ENCODE data around the gene SPCS1.
"Not testable (repeated sequence)": the region's sequence is repeated elsewhere in the genome, so short reads cannot be mapped to it uniquely, and the experiment has no call there.

The SPCS1 gene

DNA sequence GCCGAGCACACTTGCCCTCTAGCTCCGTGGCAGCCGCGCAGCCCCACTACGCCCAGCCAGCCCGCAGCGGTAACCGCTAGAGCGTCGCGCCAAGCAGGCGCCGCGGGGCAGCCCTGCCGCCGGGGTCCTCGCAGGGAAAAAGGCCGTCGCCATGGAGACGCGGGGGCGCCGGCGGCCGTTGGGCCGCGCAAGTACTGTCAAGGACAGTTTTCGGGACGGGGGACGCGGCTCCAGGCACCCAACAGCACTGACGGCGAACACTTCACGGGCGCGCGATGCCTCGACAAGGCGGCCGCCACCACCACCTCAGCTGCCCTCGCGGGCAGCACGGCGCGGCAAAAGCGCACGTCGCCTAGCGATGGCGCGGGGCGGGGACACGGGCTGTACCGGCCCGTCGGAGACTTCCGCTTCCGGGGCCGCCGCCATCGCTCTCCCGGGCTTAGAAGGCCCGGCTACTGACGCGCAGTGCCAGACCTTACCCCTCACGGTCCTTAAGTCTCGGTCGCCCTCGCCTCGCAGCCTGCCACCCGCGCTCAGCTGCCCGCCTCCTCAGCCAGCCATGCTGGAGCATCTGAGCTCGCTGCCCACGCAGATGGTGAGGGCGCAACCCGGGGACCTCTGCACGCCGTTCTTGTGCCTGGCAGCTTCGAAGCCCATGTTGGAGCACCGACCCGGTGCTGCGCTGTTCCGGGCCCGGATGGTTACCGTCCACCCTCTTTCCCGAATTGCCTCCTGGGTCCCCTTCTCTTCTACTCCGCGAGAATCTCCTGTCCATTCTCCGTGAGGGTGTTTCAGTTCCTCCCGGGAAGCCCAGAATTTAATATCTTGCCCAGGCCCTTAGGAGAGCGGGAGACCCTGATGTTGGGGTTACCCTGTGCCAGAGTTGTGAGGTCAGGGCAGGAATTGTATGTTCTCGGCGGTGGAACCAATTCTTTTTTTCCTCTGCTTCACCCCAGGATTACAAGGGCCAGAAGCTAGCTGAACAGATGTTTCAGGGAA is at the start of gene SPCS1, which contains the start of gene GLT8D1:
TSS of gene SPCS1 (plus strand) at position 419 of the 999 bp plus-strand sequence. CDS start at position 560, 141 bp downstream.
TSS of gene GLT8D1 (minus strand) at position 104 of the 999 bp plus-strand sequence. CDS start 5,331 bp downstream, outside the sequence.
- no peaks in the 10 kb centered on the region for H3K27me3 ChIP-seq (ENCODE audit: low read depth, low read length)
- H3K27ac ChIP-seq (ENCODE audit: low read length) = peak within 1 kb of the TSS; percentile 78
- H3K9me3 ChIP-seq (ENCODE audit: control insufficient read depth in 1 of 2, low read length in 2 of 2) = no peaks in the 10 kb centered on the region
- peaks cover 19 to 42% of the 10 kb centered on the region in 2 donors for H3K4me1 ChIP-seq (ENCODE audit: control insufficient read depth in 1 of 2, insufficient read depth in 2 of 2, low read length in 2 of 2)
- H3K36me3 ChIP-seq (ENCODE audit: control insufficient read depth in 1 of 2, insufficient read depth in 2 of 2, low read length in 2 of 2) = peaks cover 7 to 12% of the 10 kb centered on the region in 2 donors
- H3K4me3 ChIP-seq (ENCODE audit: low read depth in 1 of 2, low read length in 2 of 2) = peak within 1 kb of the TSS; percentile 74 to 97

GRCh38 chr3:52660046-52660445 is 45.9 kb upstream of the SPCS1 start:
- peaks cover 33 to 51% of the 10 kb centered on the region in 2 donors for H3K36me3 ChIP-seq (ENCODE audit: control insufficient read depth in 1 of 2, insufficient read depth in 2 of 2, low read length in 2 of 2)
- H3K4me1 ChIP-seq (ENCODE audit: control insufficient read depth in 1 of 2, insufficient read depth in 2 of 2, low read length in 2 of 2) = no peaks in the 10 kb centered on the region
- H3K27ac ChIP-seq (ENCODE audit: low read length) = no peak overlapping the region
- no peaks in the 10 kb centered on the region for H3K27me3 ChIP-seq (ENCODE audit: low read depth, low read length)
- no peak overlapping the region for H3K4me3 ChIP-seq (ENCODE audit: low read depth in 1 of 2, low read length in 2 of 2)
- H3K9me3 ChIP-seq (ENCODE audit: control insufficient read depth in 1 of 2, low read length in 2 of 2) = no peaks in the 10 kb centered on the region

DNA sequence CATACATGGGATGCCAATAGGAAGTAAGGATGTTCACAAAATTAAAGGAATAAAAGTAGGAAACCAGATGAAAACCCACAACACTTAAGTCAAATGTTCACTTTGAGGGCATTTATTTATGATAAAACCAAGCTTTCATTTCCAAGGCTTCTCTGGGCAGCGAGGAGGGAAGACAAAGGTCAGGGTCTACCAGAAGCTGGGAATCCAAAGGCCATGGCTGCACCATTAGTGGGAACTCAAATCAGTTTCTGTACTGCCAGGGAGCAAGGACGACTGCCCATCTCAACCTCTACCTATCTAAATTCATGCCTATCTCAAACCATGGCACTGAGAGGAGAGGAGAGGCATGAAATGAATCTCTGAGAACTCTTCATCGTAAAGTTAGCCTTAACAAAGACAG is 42.8 kb upstream of the SPCS1 start:
- no peaks in the 10 kb centered on the region for H3K9me3 ChIP-seq (ENCODE audit: control insufficient read depth in 1 of 2, low read length in 2 of 2)
- H3K27ac ChIP-seq (ENCODE audit: low read length) = no peak overlapping the region
- H3K27me3 ChIP-seq (ENCODE audit: low read depth, low read length) = no peaks in the 10 kb centered on the region
- no peak overlapping the region for H3K4me3 ChIP-seq (ENCODE audit: low read depth in 1 of 2, low read length in 2 of 2)
- peaks cover 22 to 43% of the 10 kb centered on the region in 2 donors for H3K36me3 ChIP-seq (ENCODE audit: control insufficient read depth in 1 of 2, insufficient read depth in 2 of 2, low read length in 2 of 2)
- H3K4me1 ChIP-seq (ENCODE audit: control insufficient read depth in 1 of 2, insufficient read depth in 2 of 2, low read length in 2 of 2) = no peaks in the 10 kb centered on the region

- Histone ChIP-seq H3K27me3 (ENCODE audit: low read depth, low read length) (no peaks in the 10 kb centered on the region), H3K4me1 (ENCODE audit: control insufficient read depth in 1 of 2, insufficient read depth in 2 of 2, low read length in 2 of 2) (peaks cover 0 to 11% of the 10 kb centered on the region in 2 donors), H3K9me3 (ENCODE audit: control insufficient read depth in 1 of 2, low read length in 2 of 2) (no peaks in the 10 kb centered on the region), H3K36me3 (ENCODE audit: control insufficient read depth in 1 of 2, insufficient read depth in 2 of 2, low read length in 2 of 2) (peaks cover 8 to 28% of the 10 kb centered on the region in 2 donors), H3K4me3 (ENCODE audit: low read depth in 1 of 2, low read length in 2 of 2) (no peak overlapping the region), H3K27ac (ENCODE audit: low read length) (peak overlapping the region; percentile 67)
These were observed 35.0 kb upstream of the SPCS1 start for GRCh38 chr3:52670621-52671521.

- Histone ChIP-seq H3K36me3 (ENCODE audit: control insufficient read depth in 1 of 2, insufficient read depth in 2 of 2, low read length in 2 of 2) (peaks cover 8 to 26% of the 10 kb centered on the region in 2 donors), H3K4me3 (ENCODE audit: low read depth in 1 of 2, low read length in 2 of 2) (no peak overlapping the region), H3K27ac (ENCODE audit: low read length) (peak overlapping the region; percentile 48), H3K4me1 (ENCODE audit: control insufficient read depth in 1 of 2, insufficient read depth in 2 of 2, low read length in 2 of 2) (peaks cover 0 to 11% of the 10 kb centered on the region in 2 donors), H3K27me3 (ENCODE audit: low read depth, low read length) (no peaks in the 10 kb centered on the region), H3K9me3 (ENCODE audit: control insufficient read depth in 1 of 2, low read length in 2 of 2) (no peaks in the 10 kb centered on the region)
These were observed 34.2 kb upstream of the SPCS1 start for GRCh38 chr3:52671676-52672075.

GRCh38 chr3:52676201-52676600 is 29.7 kb upstream of the SPCS1 start:
- H3K36me3 ChIP-seq (ENCODE audit: control insufficient read depth in 1 of 2, insufficient read depth in 2 of 2, low read length in 2 of 2) = peaks cover 31 to 41% of the 10 kb centered on the region in 2 donors
- not testable (repeated sequence) for H3K27ac ChIP-seq (ENCODE audit: low read length); H3K9me3 ChIP-seq (ENCODE audit: control insufficient read depth in 1 of 2, low read length in 2 of 2); H3K4me3 ChIP-seq (ENCODE audit: low read depth in 1 of 2, low read length in 2 of 2); H3K27me3 ChIP-seq (ENCODE audit: low read depth, low read length); H3K4me1 ChIP-seq (ENCODE audit: control insufficient read depth in 1 of 2, insufficient read depth in 2 of 2, low read length in 2 of 2)

DNA sequence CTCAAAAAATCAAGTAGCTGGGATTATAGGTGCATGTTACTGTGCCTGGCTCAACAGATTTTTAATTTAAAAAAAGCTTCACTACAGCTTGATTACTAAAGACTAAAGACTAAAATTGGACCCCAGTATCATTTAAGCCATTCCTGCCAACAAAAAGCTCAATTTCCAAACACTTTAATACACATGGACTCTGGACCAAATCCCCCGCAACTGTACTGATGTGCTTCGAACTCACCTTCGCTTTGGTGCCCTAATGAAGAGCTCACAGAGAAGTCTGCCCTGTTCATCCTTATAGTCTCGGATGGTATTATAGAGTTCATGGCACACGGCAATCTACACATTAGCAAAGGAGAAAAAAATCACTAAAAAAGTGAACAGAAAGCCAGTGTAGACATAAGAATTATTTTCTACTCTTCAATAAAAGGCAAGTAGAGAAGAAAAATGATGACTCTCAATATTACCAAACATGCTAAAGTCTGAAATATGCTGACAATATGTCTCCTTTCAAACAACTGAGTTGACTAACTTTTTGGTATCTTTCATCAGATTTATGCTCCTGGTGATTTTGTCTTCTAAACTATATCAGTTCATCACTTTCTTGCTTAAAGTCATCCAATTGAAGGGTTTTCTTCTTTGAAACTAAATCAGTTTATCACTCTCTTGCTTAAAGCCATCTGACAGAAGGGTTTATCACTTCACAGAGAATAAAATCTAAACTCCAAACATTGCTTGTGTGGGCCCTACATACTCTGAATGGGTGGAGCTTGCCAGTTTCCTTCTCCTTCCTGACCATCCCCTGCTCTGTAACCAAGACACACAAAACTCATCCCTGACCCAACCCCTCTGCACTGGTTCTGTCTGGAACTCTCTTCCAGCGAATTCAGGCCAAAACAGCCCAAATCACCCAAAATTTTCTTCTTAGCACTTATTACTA is 27.4 kb upstream of the SPCS1 start:
- Histone ChIP-seq H3K36me3 (ENCODE audit: control insufficient read depth in 1 of 2, insufficient read depth in 2 of 2, low read length in 2 of 2) (peaks cover 31 to 39% of the 10 kb centered on the region in 2 donors), H3K4me1 (ENCODE audit: control insufficient read depth in 1 of 2, insufficient read depth in 2 of 2, low read length in 2 of 2) (peaks cover 0 to 3% of the 10 kb centered on the region in 2 donors), H3K9me3 (ENCODE audit: control insufficient read depth in 1 of 2, low read length in 2 of 2) (no peaks in the 10 kb centered on the region), H3K27me3 (ENCODE audit: low read depth, low read length) (no peaks in the 10 kb centered on the region), H3K27ac (ENCODE audit: low read length) (no peak overlapping the region), H3K4me3 (ENCODE audit: low read depth in 1 of 2, low read length in 2 of 2) (no peak overlapping the region)

DNA sequence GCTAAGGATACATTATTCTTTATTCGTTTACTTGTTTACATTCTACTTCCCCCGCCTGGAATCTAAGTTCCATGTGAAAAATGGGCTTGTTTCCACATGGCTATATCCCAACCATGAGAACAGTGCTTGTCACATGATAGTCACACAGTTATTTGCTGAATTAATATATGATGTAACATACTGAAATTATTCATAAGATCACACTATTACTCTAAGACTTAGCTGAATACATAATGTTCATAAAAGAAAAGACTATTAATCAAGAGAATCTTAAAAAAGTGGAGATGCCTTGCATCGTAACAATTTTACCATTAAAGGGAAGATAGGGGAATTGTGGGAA is 26.7 kb upstream of the SPCS1 start:
- no peak overlapping the region for H3K4me3 ChIP-seq (ENCODE audit: low read depth in 1 of 2, low read length in 2 of 2)
- H3K4me1 ChIP-seq (ENCODE audit: control insufficient read depth in 1 of 2, insufficient read depth in 2 of 2, low read length in 2 of 2) = peaks cover 0 to 9% of the 10 kb centered on the region in 2 donors
- H3K36me3 ChIP-seq (ENCODE audit: control insufficient read depth in 1 of 2, insufficient read depth in 2 of 2, low read length in 2 of 2) = peaks cover 31 to 39% of the 10 kb centered on the region in 2 donors
- H3K27ac ChIP-seq (ENCODE audit: low read length) = no peak overlapping the region
- no peaks in the 10 kb centered on the region for H3K9me3 ChIP-seq (ENCODE audit: control insufficient read depth in 1 of 2, low read length in 2 of 2)
- H3K27me3 ChIP-seq (ENCODE audit: low read depth, low read length) = no peaks in the 10 kb centered on the region

DNA sequence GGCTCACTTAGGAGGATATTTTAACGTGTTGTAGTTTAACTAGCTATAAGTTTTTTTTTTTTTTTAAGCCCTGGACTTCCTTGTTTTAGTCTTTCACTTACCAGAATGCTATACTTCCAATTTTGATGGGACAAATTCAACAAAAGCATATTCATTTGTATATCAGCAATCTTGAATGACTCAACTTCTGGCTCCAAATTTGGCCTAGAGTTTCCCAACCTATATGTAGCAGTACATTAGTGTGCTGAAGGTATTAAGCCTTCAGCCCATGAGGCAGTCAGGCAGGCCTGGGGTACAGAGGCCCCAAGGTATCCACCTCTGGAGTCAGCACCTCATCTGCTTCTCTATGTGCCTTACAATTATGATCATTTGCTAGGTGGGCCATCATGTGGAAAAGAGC is 26.1 kb upstream of the SPCS1 start:
- Histone ChIP-seq H3K36me3 (ENCODE audit: control insufficient read depth in 1 of 2, insufficient read depth in 2 of 2, low read length in 2 of 2) (peaks cover 31 to 39% of the 10 kb centered on the region in 2 donors), H3K4me3 (ENCODE audit: low read depth in 1 of 2, low read length in 2 of 2) (no peak overlapping the region), H3K27ac (ENCODE audit: low read length) (peak overlapping the region; percentile 22), H3K4me1 (ENCODE audit: control insufficient read depth in 1 of 2, insufficient read depth in 2 of 2, low read length in 2 of 2) (peaks cover 4 to 16% of the 10 kb centered on the region in 2 donors), H3K27me3 (ENCODE audit: low read depth, low read length) (no peaks in the 10 kb centered on the region), H3K9me3 (ENCODE audit: control insufficient read depth in 1 of 2, low read length in 2 of 2) (no peaks in the 10 kb centered on the region)

DNA sequence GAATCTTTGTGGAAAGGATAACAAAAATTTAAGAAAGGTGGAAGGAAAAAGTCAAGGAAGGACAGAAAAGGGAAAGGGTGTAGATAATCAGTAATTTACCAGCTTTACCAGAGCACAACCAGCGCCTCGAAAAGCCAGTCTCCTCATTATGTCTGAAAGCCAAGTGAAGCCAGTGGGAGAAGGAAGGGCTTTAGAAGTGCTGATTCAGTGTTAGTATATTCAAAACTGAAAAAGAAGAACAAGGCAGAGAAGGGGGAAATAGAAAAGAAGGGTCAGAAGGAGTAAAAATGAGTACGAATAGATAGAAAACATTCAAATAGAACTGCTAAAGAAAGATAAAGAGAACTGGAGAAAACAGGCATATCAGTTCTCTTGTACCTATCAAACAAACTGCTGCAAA is 24.3 kb upstream of the SPCS1 start:
- peaks cover 27 to 35% of the 10 kb centered on the region in 2 donors for H3K36me3 ChIP-seq (ENCODE audit: control insufficient read depth in 1 of 2, insufficient read depth in 2 of 2, low read length in 2 of 2)

More for the DNA sequence above, 24.3 kb upstream of the SPCS1 start:
- no peak overlapping the region for H3K4me3 ChIP-seq (ENCODE audit: low read depth in 1 of 2, low read length in 2 of 2)
- H3K27me3 ChIP-seq (ENCODE audit: low read depth, low read length) = no peaks in the 10 kb centered on the region
- peaks cover 4 to 19% of the 10 kb centered on the region in 2 donors for H3K4me1 ChIP-seq (ENCODE audit: control insufficient read depth in 1 of 2, insufficient read depth in 2 of 2, low read length in 2 of 2)
- peak overlapping the region; percentile 40 for H3K27ac ChIP-seq (ENCODE audit: low read length)
- no peaks in the 10 kb centered on the region for H3K9me3 ChIP-seq (ENCODE audit: control insufficient read depth in 1 of 2, low read length in 2 of 2)
